ENCODE measurements around the gene ANKRD61.
"Not testable (repeated sequence)": the region's sequence is repeated elsewhere in the genome, so short reads cannot be mapped to it uniquely, and the experiment has no call there.

The ANKRD61 gene

DNA sequence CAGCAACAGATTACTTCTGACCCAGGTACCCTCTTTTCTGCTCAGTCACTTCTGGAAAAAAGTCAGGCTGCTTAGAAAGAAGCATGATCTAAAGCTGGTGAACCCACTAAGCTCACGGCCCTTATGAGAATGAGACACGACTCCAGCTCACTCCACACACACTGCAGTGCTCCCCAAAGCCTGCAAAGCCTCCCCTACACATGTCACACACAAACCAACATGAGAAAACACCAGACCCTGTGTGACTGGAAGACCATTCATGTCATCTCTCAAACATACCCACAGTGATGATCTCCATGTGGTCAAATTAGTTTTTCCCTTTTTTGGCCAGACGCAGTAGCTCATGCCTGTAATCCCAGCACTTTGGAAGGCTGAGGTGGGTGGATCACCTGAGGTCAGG, 391 bp downstream of the ANKRD61 start:
- no peak for DNase-seq (ENCODE audit: low read depth in 2 of 2)

DNA sequence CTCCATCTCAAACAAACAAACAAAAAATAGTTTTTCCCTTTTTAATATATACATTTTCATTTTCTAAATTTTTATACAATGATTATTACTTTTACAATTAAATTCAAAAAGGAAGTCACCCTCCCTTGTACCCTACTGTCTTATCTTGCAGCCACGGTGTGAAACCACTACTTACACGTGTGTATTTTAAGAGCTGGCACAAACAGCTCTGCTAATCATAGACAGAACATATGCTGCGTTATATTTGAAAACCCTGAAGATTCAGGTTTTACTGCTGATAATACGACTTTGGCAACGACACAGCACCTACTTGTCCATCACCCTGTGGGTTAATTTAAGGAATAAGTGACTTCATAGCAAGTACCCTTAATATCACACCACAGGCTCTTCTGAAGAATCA, 991 bp downstream of the ANKRD61 start:
- DNase-seq (ENCODE audit: low read depth in 2 of 2) = no peak

DNA sequence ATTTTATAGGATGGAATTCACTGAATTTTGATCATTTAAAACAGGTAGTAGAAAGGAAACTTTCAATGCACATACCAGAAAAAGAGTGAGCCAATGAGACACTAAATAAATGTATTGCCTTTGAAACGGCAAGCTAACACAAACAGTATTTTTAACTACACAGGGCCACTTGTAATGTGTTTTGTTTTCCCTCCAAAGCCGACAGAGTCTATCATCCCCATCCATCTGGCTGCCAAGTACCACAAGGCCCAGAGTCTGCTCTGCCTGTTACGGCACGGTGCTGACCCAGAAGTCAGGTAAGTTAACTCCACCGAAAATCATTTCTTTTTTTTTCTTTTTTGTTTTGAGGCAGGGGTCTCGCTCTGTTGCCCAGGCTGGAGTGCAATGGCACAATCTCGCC, 1.5 kb downstream of the ANKRD61 start:
- no peak for DNase-seq (ENCODE audit: low read depth in 2 of 2)

DNA sequence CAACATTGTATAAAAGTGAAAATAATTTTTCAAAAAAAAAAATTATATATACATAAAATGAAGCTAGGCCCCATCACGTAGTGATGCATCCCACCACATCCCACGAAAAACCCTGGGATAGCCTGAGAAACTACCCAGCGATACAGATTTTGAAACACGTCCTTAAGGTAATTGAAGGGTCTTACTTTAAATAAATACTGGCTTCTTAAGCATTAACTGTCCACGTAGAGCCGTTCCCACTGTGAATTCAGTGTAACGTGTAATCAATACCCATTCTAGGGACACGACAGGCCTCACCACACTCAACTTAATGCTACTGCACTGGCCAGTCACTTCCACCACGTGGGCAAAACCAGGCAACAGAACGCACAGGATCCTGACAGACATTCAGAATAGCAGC, 4.0 kb downstream of the ANKRD61 start:
- DNase-seq (ENCODE audit: low read depth in 2 of 2) = no peak

DNA sequence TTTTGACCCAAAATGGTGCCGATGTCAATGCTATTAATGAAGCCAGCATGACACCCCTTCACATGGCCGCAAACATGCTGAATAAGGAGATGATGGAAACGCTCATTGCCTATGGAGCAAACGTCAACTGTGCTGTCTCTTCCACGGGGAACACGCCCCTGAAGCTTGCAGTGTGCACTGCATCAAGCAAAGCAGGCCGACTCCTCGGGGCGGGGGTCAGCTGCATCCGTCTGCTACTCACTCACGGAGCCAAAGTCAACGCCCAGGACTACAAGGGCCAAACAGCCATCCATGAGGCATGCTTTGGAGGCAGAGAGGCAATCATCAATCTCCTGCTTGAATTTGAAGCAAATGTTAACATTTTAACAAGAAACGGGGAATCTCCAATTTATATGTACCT, 4.5 kb downstream of the ANKRD61 start:
- DNase-seq (ENCODE audit: low read depth in 2 of 2) = no peak

DNA sequence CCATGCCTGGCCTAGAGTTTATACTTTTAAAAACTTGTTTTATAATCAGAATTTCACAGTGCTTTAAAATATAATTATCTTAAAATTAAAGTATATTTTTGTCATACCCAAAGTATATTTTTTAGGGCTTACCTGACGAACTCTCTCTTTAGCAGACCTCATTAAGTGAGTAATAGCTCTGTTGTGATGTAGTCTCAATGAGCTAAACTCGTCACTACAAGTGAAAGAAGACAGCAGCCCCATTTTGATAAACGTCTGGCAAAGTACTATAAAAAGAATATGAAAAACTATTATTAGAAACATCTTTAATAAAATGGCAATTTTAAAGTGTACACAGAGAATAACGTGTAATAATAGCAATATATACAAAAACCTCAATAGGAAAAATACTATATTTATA, 18.6 kb downstream of the ANKRD61 start:
- no peak for DNase-seq (ENCODE audit: low read depth in 2 of 2)

DNA sequence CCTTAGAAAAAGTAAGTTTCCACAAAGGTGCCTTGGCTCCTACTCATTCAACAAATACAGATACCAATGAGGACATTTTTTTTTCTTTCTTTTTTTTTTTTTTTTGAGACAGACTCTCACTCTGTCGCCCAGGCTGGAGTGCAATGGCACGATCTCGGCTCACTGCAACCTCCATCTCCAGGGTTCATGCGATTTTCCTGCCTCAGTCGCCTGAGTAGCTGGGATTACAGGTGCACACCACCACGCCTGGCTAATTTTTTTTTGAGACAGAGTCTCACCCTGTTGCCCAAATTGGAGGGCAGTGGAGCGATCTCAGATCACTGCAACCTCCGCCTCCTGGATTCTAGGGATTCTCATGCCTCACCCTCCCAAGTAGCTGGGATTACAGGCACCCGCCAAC, 20.0 kb downstream of the ANKRD61 start:
- not testable (repeated sequence) for DNase-seq (ENCODE audit: low read depth in 2 of 2)

DNA sequence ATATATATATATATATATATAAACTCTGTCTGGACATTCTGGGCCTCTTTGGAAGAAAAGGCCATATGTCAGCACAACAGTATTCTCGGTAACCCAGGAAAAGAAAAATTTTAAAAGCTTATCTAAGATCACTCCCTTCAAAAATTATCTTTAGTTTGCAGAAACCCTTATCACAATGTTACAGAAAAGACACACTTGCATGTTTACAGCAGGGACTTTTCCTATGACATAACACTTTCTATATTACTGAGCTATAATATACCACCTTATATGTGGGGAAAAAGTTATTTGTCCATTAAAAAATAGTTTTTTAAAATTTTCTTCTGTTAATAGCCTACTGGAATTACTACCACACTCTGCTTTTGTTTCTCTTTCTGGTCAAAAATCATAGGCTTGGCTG, 25.4 kb downstream of the ANKRD61 start:
- no peak for DNase-seq (ENCODE audit: low read depth in 2 of 2)

DNA sequence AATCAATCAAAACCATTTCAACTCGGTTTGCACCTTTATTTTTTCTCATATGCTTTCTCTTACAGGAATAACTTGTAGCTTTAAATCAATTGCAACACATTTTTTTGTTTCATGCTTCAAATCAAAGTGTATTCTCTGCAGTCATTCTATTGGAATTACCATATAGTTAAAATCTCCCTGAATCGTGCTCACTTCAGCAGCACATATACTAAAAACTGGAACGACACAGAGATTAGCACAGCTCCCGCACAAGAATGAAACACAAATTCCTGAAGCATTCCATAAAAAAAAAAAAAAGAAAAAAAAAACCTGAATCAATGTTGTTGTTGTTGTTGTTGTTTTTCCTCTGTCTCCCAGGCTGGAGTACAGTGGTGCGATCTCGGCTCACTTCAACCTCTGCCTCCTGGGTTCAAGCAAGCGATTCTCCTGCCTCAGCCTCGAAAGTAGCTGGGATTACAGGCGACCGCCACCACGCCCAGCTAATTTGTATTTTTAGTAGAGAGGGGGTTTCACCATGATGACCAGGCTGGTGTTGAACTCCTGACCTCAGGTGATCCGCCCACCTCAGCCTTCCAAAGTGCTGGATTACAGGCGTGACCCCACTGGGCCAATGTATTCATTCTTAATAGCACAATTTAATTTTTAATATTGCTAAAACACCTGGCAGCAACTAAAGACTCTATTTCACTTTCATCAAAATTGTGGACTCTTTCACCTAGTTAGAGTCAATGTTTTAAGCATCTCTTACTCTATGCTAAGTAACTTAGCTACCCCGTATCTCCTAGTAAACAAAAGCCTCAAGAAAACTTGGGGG, 26.3 kb downstream of the ANKRD61 start:
- no peak for DNase-seq (ENCODE audit: low read depth in 2 of 2)

DNA sequence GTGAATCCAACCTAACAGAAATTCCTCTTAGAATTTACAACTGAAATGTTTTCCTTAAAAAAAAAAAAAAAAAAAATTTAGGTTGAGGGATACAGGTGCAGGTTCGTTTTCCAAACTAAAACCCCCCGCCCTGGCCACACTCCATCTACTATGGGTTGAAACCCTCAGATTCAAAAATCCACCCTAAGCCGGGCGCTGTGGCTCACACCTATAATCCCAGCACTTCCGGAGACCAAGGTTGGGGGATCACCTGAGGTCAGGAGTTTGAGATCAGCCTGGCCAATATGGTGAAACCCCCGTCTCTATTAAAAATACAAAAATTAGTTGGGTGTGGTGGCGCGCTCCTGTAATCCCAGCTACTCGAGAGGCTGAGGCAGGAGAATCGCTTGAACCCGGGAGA, 28.8 kb downstream of the ANKRD61 start:
- DNase-seq (ENCODE audit: low read depth in 2 of 2) = not testable (repeated sequence)

DNA sequence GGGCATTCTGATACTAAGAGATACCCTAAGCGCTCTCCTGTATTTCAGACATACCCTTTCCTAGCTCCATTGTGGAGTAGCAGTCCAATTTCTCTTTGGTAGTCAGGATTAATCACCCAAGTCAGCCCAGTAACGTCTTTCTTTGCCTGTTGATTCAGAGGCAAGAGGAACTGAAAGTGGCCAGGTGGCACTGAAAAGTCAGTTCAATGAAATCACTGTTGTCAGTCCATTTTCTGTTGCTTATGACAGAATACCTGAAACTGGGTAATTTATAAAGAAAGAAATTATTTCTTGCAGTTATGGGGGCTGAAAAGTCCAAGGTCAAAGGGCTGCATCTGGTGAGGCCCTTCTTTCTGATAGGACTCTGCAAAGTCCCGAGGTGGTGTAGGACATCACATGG, 40.2 kb downstream of the ANKRD61 start:
- no peak for DNase-seq (ENCODE audit: low read depth in 2 of 2)

DNA sequence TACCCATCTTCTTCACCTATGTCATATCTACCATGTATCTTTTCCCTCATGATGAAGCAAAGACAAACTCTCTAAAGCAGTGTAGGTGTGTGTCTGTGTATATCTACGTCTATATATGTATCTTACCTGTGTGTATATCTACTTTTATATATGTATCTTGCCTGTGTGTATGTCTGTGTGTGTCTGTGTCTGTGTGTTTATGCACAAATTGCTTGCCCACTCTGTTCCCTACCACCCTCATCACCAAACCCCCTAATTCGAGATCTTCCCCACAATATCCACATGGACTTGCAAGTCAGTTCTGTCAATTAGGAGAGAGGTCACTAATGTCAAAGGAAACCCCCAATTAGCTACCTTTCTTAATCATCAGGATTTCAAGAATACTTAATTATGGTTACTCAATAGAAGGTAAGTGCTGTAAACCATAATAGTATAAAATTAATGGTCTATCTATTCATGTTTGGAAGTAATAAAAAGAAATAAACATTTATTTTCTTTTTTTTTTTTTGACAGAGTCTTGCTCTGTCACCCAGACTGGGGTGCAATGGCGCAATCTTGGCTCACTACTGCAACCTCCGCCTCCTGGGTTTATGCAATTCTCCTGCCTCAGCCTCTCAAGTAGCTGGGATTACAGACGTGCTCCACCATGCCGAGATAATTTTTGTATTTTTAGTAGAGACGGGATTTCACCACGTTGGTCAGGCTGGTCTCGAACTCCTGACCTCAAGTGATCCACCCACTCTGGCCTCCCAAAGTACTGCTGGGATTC, 43.6 kb downstream of the ANKRD61 start:
- no peak for DNase-seq (ENCODE audit: low read depth in 2 of 2)

DNA sequence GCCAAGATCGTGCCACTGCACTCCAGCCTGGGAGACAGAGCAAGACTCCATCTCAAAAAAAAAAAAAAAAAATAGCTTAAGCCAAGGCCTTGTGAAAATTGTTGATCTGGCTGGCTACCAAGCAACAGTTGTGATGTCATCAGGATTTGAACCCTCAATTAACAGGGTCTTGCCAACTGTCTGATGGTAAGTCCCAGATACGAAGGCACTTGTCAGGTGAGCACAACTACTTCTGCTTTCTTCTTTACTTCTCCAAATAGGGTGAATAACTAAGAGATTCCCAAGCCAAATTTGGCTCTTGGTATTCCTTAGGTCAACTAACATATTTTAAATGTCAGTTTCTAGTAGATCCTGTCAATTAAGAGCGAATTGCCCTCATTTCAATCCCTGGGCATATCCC, 47.4 kb downstream of the ANKRD61 start:
- no peak for DNase-seq (ENCODE audit: low read depth in 2 of 2)

DNA sequence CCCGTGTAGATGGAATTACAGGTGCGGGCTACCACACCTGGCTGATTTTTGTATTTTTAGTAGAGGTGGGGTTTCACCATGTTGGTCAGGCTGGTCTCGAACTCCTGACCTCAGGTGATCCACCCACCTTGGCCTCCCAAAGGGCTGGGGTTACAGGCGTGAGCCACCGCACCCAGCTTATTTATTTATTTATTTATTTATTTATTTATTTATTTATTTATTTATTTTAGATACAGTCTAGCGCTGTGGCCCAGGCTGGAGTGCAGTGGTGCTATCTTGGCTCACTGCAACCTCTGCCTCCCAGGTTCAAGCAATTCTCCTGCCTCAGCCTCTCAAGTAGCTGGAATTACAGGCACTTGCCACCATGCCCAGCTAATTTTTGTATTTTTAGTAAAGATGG, 51.9 kb downstream of the ANKRD61 start:
- DNase-seq (ENCODE audit: low read depth in 2 of 2) = not testable (repeated sequence)
